SU-DHL-6 (cell line): ENCODE measurements around the gene PLXND1.

Source experiments
- EZH2phosphoT487 ChIP-seq: fragments of 200-600 bp; sonication (generic), shearing (Covaris generic); conservative IDR thresholded peaks from 2 replicates; pipeline ENCODE4 v1.6.1; 2018; ENCODE audit warnings: mild to moderate bottlenecking, antibody characterized with exemption, low read length, moderate library complexity, mixed read lengths
- TF ChIP-seq, protein P1 (sequence below): fragments of 200-600 bp; sonication (generic); IDR thresholded peaks from one replicate; pipeline ENCODE4 v1.5.1; 2017; ENCODE audit warnings: antibody characterized with exemption, mild to moderate bottlenecking, low read length, moderate library complexity; ENCODE audit not compliant: insufficient read depth, poor library complexity, severe bottlenecking

DNA sequence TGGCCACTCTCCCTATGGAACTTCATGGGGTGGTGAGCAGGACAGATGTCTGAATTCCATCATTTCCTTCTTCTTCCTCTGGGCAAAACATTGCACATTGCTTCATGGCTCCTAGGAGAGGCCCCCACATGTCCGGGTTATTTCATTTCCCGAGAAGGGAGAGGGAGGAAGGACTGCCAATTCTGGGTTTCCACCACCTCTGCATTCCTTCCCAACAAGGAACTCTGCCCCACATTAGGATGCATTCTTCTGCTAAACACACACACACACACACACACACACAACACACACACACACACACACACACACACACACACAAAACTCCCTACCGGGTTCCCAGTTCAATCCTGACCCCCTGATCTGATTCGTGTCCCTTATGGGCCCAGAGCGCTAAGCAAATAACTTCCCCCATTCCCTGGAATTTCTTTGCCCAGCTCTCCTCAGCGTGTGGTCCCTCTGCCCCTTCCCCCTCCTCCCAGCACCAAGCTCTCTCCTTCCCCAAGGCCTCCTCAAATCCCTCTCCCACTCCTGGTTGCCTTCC lies 76.2 kb downstream of the PLXND1 start:
- TF ChIP-seq, protein P1, sequence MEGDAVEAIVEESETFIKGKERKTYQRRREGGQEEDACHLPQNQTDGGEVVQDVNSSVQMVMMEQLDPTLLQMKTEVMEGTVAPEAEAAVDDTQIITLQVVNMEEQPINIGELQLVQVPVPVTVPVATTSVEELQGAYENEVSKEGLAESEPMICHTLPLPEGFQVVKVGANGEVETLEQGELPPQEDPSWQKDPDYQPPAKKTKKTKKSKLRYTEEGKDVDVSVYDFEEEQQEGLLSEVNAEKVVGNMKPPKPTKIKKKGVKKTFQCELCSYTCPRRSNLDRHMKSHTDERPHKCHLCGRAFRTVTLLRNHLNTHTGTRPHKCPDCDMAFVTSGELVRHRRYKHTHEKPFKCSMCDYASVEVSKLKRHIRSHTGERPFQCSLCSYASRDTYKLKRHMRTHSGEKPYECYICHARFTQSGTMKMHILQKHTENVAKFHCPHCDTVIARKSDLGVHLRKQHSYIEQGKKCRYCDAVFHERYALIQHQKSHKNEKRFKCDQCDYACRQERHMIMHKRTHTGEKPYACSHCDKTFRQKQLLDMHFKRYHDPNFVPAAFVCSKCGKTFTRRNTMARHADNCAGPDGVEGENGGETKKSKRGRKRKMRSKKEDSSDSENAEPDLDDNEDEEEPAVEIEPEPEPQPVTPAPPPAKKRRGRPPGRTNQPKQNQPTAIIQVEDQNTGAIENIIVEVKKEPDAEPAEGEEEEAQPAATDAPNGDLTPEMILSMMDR, result no peak
- no peak for TF ChIP-seq EZH2phosphoT487
